Epidermal melanocyte (primary cell): ENCODE measurements around the gene NIT2.
"Not testable (repeated sequence)": the region's sequence is repeated elsewhere in the genome, so short reads cannot be mapped to it uniquely, and the experiment has no call there.

Source experiments
- DNase-seq: peaks from one replicate; pipeline ENCODE4 v3.0.0; 2011; ENCODE audit warnings: low spot score; ENCODE audit not compliant: insufficient read length

Gene NIT2

GRCh38 chr3:100334488-100335351, at the start of gene NIT2:
Gene NIT2 (plus strand): TSS chr3:100334757. CDS start chr3:100334792, 35 bp downstream.
- peak; percentile 80 for DNase-seq

- DNase-seq, result no peak
These were observed 46.2 kb upstream of the NIT2 start for GRCh38 chr3:100288288-100288894.

- no peak for DNase-seq
These were observed 45.2 kb upstream of the NIT2 start for GRCh38 chr3:100289339-100289738.

DNA sequence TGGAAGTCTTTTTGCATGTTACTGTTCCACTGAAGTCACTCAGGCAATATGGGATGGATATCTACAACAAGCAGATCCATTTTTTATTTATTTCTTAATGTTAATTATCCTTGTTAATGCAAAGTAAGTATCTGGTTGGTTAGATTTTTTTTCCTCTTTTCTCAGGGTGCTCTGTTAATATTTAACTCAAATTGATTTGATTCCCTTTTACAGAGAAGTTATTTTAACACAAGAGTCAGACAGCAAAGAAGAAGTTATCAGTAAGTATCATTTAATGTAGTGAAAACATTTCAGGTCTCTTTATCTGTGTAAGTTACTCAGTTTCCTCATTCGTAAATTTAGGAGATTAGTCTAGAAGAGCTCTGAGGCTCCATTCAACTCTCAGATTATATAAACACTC, 39.5 kb upstream of the NIT2 start:
- DNase-seq, result no peak

- no peak for DNase-seq
These were observed 36.8 kb upstream of the NIT2 start for GRCh38 chr3:100297784-100298183.

DNA sequence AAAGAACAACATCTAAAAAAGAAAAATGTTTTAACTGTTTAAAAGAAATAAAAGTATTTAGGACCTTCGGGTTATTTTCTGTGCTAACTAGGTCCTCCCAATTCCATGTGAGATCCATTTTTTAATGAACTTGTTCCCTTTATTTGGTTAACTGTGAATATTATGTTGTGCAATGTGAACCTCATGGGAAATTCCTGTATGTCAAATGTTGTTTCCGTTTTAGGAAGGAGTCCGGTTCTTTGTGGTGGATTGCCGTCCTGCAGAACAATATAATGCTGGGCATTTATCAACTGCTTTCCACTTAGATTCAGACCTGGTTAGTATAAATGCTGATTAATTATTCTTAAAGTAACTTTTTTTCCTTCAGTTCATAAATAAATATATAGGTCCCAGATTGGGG, 35.5 kb upstream of the NIT2 start:
- DNase-seq, result no peak

- DNase-seq, result no peak
These were observed 27.9 kb upstream of the NIT2 start for GRCh38 chr3:100306695-100307094.

DNA sequence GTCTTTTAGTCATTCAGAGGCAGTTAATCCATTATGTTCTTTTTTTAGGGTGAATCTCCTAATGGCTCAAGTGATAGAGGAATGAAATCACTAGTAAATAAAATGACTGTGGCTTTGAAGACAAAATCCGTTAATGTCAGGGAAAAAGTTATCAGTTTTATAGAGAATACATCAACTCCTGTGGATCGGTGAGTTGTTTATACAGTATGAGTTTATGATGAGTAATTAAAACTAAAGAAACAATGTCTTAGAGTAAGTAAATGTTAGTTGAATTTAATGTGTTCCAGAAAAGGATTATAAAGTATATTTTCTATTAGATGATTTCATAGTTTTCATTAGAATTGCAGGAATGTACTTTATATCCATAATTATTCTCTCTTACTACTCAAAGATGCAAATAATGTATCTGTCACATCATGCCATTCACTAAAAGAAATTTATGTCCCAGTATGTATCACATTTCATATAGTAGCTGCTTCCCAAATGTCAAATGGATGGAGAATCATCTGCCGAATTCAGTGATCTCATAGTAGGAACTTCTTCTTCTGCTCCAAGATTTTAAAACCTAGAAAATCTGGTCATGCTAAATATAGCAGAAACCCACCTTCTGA, 24.1 kb upstream of the NIT2 start:
- no peak for DNase-seq

DNA sequence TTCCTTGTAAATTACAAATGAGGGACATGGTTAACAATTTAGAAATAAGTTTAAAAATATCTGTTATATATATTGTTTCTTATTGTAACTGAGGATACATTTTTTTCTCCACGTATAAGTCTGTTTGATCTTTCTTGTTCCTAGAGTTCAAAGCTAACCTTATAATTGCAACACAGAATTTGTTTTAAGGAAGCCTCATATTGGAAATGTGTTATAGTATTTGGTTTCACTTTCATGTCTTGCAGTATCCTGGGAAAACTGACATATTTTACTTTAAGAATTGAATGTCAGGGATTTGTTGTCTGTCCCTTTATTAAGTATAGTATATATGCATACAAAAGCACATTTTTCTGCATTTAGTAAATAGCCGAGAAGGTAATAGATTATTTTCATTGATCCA, 23.5 kb upstream of the NIT2 start:
- DNase-seq, result no peak

- DNase-seq, result no peak
These were observed 17.9 kb upstream of the NIT2 start for GRCh38 chr3:100316641-100317069.

DNA sequence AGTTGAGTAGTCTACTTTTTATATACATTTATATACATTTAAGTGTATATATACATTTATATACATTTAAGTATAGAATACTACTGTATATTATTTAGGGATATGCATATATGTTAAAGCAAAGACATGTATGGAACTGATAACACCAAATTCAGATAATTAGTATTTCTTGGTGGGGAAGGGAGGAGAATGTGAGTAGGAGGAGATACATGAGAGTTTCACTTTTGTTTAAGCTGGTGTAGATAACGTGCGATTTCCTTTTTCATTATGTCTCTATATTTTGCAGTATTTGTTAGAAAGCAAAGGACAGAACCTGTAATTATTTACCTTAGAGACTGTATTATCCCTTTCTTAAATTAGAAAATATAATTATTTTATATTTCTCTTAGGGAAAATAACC, 16.6 kb upstream of the NIT2 start:
- DNase-seq, result no peak

DNA sequence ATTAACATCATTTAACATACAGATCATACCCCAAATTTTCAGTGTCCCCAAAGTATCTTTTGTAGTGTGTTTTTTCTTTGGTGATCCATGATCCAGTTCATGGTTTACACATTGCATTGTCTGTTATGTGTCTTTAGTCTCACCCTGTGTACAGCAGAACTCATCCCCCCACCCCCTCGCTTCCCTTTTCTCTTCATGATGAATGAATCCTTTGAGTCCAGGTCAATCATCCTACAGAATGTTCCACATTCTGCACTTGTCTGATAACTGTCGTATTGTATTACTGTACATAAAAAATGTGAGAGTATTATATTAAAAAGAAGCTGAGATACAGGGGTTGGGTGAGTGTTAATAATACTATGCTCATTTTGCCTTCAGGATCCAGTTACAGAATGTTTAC, 14.6 kb upstream of the NIT2 start:
- no peak for DNase-seq

- DNase-seq, result no peak
These were observed 10.5 kb upstream of the NIT2 start for GRCh38 chr3:100324044-100324443.

GRCh38 chr3:100325827-100326226, 8.7 kb upstream of the NIT2 start:
- no peak for DNase-seq

- not testable (repeated sequence) for DNase-seq
These were observed 7.2 kb upstream of the NIT2 start for GRCh38 chr3:100327377-100327776.

DNA sequence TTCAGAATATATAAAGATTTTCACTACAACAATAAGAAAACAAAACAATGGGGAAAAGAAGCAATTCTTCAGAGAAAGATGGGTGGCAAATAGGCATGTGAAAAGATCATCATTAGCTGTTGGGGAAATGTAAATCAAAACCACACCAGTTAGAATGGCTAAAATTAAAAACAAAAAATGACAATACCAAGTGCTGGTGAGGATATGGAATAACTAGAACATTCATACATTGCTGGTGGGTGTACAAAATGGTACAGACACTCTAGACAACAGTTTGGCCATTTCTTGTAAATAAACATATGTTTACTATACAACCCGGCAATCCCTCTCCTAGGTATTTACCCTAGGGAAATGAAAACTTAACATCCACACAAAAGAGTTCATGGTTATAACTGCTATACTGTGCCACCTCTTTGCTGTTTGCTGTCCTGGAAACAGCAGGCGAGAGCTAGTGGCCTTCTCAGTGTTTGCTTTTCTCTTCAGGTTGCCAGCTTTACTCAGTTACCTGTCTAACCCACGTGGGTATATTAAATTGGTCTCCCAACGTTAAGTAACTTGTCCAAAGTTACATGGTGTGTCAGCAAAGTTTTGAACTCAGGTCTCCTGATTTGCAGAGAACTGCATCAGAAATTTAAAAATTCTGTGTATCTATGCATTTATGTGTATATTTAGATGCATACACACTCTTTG, 4.6 kb upstream of the NIT2 start:
- DNase-seq, result no peak

- DNase-seq, result no peak
These were observed 3.9 kb upstream of the NIT2 start for GRCh38 chr3:100330651-100331050.

- no peak for DNase-seq
These were observed 2.9 kb upstream of the NIT2 start for GRCh38 chr3:100331660-100332059.

DNA sequence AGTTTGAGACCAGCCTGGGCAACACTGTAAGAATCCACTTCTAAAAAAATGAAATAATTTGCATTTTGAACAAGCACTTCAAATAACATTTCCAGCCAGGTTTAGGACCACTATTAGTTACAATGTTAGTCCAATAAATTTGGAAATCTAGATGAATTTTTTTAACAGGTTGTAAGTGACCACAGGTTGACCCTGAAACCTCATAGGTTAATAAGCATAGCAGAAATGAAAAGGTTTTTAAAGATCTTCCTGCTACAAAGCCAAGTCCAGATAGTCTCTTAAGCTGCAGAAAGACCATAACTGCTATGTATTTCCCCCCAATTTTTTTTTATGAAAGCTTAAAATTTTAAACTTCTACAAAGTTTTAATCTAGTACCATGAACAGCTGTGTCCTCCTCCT, 1.5 kb upstream of the NIT2 start:
- no peak for DNase-seq

DNA sequence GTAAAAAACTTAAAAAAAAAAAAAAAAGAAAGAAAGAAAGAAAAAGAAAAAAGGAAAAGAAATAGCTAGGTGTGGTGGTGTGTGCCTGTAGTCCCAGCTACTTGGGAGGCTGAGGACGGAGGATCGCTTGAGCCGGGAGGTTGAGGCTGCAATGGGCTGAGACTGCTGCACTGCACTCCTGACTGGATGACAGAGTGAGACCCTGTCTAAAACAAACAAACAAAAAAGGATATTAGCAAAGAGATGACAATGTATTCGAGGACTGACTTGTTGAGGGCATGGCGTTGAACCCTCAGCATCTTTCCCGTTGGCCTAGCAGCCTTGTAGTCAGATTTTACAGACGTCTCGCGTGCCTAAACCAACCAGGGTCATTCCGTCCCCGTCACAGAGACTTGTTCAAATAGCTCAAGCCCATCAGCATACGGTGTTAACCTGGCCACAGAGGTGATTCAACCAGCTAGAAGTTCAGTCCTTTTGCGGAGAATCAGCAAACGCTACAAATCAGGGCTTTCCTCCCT, 528 bp upstream of the NIT2 start:
- no peak for DNase-seq

GRCh38 chr3:100335434-100335833, 877 bp downstream of the NIT2 start:
- no peak for DNase-seq

DNA sequence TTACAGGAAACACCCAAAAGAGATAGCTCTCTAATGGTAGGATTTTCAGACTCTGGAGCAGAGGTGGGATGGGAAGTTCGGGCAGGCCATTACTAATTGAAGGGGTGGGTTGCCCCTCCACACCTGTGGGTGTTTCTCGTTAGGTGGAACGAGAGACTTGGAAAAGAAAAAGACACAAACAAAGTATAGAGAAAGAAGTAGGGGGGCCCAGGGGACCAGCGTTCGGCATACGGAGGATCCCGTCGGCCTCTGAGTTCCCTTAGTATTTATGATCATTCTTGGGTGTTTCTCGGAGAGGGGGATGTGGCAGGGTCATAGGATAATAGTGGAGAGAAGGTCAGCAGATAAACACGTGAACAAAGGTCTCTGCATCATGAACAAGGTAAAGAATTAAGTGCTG, 1.7 kb downstream of the NIT2 start:
- DNase-seq, result not testable (repeated sequence)
